Colonic mucosa (tissue), 4 donors: Measurements from ENCODE around the gene PRR30. TPM values are rescaled to one million over a fixed set of nuclear protein-coding genes. Genes with fewer than 3 reads are reported as not detected.

ENCODE experiments used
- DNase-seq: peaks from one replicate; pipeline ENCODE4 v3.0.0-alpha.2; 2020
- H3K27ac ChIP-seq: fragments of 200-600 bp; one replicate; pipeline ENCODE4 v1.8.0; 2021
- H3K27me3 ChIP-seq: fragments of 200-600 bp; one replicate; pipeline ENCODE4 v1.8.0; 2021
- H3K36me3 ChIP-seq: fragments of 200-600 bp; one replicate; pipeline ENCODE4 v1.8.0; 2021
- H3K4me1 ChIP-seq: fragments of 200-600 bp; one replicate; pipeline ENCODE4 v1.8.0; 2021; ENCODE audit warnings: mild to moderate bottlenecking
- H3K4me3 ChIP-seq: fragments of 200-600 bp; one replicate; pipeline ENCODE4 v1.8.0; 2021
- H3K9ac ChIP-seq, 2 donors: one replicate each; pipeline ENCODE4 v1.7.0; 2013; ENCODE audit warnings: control low read depth in 2 of 2, low read depth in 2 of 2, low read length in 2 of 2
- H3K9me3 ChIP-seq: fragments of 200-600 bp; one replicate; pipeline ENCODE4 v1.8.0; 2021
- intact Hi-C: fragments of 100-400 bp; cut with DNase I; formaldehyde crosslinking; loops from one replicate; pipeline ENCODE4 v1.14.1; 2022
- total RNA-seq, 2 donors: library from RNA; stranded (reverse); fragmentation: NEBNext Ultra II Directional in 1 of 2; extraction: Animal tissue kit (Norgen Biotek cat#: 25700) in 1 of 2; gene quantifications; one replicate each; pipeline ENCODE4 v1.2.1, GENCODE V29; 2021
- TF ChIP-seq, protein P1 (sequence below): fragments of 200-600 bp; IDR thresholded peaks from one replicate; pipeline ENCODE4 v1.8.0; 2022; ENCODE audit warnings: antibody characterized with exemption, mild to moderate bottlenecking
- donor health status: healthy.
- donor health status: DM: no; HTN: no; CAD: no.
- donor health status: DM: no; HTN: no; CAD: no.

Gene PRR30
- total RNA-seq, 2 donors from 2014 or later: not detected

DNA sequence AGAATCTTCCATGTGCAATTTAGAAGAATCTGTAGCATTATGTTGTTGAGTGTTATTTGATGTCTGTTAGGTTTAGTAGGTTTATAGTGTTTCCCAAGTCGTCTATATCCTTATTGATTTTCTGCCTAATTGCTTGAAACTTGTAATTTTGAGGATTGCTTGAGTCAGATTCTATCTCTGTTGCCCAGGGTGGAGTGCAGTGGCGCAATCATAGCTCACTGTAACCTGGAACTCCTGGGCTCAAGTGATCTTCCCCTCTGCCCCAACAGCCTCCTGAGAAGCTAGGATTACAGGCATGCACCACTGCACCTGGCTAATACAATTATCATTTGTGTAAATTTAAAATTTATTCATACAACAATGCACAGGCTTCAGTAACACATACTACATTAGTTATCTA is 6.5 kb upstream of the PRR30 start:
- Histone ChIP-seq H3K9ac (no peak overlapping the region), H3K27ac (no peak overlapping the region), H3K4me1 (no peaks in the 10 kb centered on the region), H3K4me3 (no peak overlapping the region), H3K27me3 (no peaks in the 10 kb centered on the region), H3K9me3 (no peaks in the 10 kb centered on the region), H3K36me3 (no peaks in the 10 kb centered on the region)
- DNase-seq: no peak
- TF ChIP-seq, protein P1, sequence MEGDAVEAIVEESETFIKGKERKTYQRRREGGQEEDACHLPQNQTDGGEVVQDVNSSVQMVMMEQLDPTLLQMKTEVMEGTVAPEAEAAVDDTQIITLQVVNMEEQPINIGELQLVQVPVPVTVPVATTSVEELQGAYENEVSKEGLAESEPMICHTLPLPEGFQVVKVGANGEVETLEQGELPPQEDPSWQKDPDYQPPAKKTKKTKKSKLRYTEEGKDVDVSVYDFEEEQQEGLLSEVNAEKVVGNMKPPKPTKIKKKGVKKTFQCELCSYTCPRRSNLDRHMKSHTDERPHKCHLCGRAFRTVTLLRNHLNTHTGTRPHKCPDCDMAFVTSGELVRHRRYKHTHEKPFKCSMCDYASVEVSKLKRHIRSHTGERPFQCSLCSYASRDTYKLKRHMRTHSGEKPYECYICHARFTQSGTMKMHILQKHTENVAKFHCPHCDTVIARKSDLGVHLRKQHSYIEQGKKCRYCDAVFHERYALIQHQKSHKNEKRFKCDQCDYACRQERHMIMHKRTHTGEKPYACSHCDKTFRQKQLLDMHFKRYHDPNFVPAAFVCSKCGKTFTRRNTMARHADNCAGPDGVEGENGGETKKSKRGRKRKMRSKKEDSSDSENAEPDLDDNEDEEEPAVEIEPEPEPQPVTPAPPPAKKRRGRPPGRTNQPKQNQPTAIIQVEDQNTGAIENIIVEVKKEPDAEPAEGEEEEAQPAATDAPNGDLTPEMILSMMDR: no peak
- intact Hi-C loops: no loop called here

DNA sequence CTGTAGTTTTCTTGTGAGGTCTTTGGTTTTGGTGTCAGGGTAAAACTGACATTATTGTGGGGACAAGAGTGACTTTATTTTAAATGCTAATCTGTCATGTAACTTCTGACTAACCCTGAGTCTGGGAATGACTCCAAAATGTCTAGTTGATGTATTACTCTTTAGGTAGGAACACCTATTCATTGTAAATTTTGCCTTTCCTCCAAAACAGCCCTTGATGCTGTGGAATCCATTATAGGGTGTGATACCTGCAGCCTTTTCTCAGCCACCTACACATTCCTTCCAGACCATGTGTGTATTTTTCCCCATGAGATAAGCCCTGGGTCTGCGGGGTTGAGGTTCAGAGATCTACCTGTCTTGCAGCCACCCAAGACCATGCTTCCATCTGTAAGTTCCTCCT is 4.1 kb upstream of the PRR30 start:
- H3K27ac ChIP-seq: no peak overlapping the region
- no peaks in the 10 kb centered on the region for H3K9me3 ChIP-seq
- no peaks in the 10 kb centered on the region for H3K36me3 ChIP-seq
- TF ChIP-seq, protein P1: no peak
- intact Hi-C loops: no loop called here
- DNase-seq: no peak
- H3K27me3 ChIP-seq: no peaks in the 10 kb centered on the region
- H3K4me1 ChIP-seq: no peaks in the 10 kb centered on the region
- H3K9ac ChIP-seq: no peak overlapping the region
- no peak overlapping the region for H3K4me3 ChIP-seq

DNA sequence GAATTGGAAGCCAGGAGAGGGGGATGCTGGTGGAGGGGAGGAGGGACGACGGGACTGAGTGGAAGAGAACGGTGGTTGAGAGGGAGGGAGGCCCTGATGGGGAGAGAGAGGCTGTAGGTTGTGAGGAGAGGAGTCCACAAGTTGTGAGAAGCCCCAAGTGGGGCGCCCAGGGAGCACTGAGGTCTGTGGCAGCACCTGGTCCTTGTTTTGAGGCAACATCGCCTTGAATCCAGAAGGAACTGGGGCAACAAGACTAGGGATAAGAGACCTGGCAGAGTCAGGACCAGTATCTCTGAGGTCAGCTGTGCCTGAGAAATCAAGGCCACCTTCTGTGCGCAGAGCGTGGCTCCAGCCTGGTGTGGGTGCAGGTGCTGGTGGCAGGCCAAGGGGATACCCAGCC is 1.1 kb downstream of the PRR30 start:
- intact Hi-C loops: no loop called here
- H3K27ac ChIP-seq: no peak overlapping the region
- no peak overlapping the region for H3K4me3 ChIP-seq
- no peaks in the 10 kb centered on the region for H3K27me3 ChIP-seq
- H3K9ac ChIP-seq: no peak overlapping the region
- H3K4me1 ChIP-seq: no peaks in the 10 kb centered on the region
- DNase-seq: no peak
- H3K9me3 ChIP-seq: no peaks in the 10 kb centered on the region
- H3K36me3 ChIP-seq: no peaks in the 10 kb centered on the region
- TF ChIP-seq, protein P1: no peak

DNA sequence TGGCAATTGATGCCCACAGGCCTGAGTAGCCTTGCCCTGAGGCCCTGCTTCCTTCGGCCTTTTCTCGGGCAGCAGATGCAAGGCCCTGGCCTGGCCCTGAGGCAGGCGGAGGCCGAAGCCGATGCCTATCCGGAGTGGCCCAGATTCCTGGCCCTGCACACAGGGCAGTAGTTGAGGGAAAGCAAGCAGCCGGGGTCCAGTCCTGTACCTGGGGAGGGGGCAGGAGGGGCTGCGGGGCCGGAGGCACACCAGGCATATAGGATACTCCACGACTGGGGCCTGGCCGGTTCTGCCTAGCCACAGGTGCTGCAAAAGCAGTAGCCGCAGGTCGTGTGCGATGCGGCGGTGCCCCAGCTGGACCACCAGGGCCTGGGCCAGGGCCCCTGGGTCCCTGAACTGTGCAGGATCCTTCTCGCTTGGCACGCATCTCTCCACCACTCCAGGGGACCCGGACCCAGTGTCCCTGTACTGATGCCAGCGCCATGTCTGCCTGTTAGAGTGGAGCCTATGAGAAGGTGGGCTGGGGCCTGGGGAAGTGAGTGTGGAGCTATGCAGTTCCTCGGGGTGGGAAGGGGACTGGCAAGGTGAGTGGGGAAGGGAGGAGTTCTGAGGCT is 1.8 kb downstream of the PRR30 start:
- no peak for DNase-seq
- TF ChIP-seq, protein P1: no peak
- intact Hi-C loops: no loop called here
- no peaks in the 10 kb centered on the region for H3K27me3 ChIP-seq
- no peaks in the 10 kb centered on the region for H3K9me3 ChIP-seq
- no peak overlapping the region for H3K4me3 ChIP-seq
- H3K4me1 ChIP-seq: no peaks in the 10 kb centered on the region
- no peak overlapping the region for H3K9ac ChIP-seq
- no peak overlapping the region for H3K27ac ChIP-seq
- H3K36me3 ChIP-seq: no peaks in the 10 kb centered on the region

DNA sequence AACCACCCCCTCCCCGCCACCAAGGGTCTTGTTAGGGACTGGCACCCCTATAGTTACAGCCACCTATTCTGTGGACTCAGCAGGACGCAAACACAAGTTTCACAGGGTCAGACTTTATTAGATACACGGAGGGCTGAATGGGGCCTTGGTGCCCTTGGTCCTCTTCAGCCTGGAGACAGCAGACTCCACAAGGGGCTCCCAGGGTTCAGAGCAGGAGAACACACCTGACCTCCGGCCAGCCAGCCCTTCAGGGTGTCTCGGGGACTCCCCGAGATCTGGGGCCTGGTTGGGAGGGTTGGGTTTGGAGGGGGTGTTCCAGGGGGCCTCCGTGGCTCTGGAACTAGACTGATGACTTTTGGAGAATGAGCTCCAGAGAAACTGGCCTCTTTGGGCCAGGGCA is 2.5 kb downstream of the PRR30 start:
- no peaks in the 10 kb centered on the region for H3K36me3 ChIP-seq
- H3K9me3 ChIP-seq: no peaks in the 10 kb centered on the region
- TF ChIP-seq, protein P1: no peak
- H3K27me3 ChIP-seq: no peaks in the 10 kb centered on the region
- DNase-seq: no peak
- no peak overlapping the region for H3K9ac ChIP-seq
- H3K27ac ChIP-seq: no peak overlapping the region
- intact Hi-C loops: no loop called here
- H3K4me3 ChIP-seq: no peak overlapping the region
- no peaks in the 10 kb centered on the region for H3K4me1 ChIP-seq
